Fibroblast of pulmonary artery (primary cell): Measurements from ENCODE around the gene PDGFRB.

Experiments
- DNase-seq: peaks from one replicate; pipeline ENCODE4 v3.0.0-alpha.2; 2010; ENCODE audit warnings: low read depth
- H3K4me3 ChIP-seq: replicated peaks from 2 replicates; pipeline ENCODE4 v1.5.1; 2011; ENCODE audit warnings: low read depth, mild to moderate bottlenecking, control low read depth, low read length, moderate library complexity
- TF ChIP-seq, protein P1 (sequence below): IDR thresholded peaks from 2 replicates; pipeline ENCODE4 v1.5.1; 2011; ENCODE audit warnings: mild to moderate bottlenecking, control low read depth, low read length, inconsistent platforms; ENCODE audit errors: missing control alignments

The PDGFRB gene

DNA sequence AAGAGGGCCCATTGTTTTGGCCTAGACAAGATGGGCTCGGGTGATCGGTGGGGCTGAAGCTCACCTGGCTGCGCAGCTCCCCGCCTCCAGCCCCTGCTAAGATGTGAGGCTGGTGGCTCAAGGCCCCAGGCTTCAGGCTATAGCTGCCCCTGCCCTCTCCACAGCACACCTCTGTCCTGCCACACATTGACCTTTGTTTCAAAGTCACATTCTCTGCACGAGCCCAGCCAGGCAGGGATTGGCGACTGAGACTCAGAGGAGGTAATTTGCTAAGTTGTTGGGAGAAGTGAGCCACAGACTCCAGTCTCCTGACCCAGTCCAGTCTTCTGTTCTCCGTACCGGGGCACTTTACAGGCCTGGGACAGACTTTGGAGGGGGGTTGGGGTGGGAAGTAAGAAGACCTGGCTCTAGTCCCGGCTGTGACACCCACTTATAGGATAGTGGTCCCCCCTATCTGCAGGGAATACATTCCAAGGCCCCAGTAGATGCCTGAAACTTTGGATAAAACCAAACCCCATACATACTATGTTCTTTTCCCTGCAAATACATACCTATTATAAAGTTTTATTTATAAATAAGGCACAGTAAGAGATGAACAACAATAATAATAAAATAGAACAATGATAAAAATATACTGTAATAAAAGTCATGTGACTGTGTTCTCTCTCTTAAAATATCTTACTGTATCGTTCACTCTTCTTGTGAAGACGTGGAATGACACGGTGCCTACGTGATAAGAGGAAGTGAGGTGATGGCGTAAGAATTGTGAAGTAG, 13.3 kb downstream of the PDGFRB start:
- TF ChIP-seq, protein P1, sequence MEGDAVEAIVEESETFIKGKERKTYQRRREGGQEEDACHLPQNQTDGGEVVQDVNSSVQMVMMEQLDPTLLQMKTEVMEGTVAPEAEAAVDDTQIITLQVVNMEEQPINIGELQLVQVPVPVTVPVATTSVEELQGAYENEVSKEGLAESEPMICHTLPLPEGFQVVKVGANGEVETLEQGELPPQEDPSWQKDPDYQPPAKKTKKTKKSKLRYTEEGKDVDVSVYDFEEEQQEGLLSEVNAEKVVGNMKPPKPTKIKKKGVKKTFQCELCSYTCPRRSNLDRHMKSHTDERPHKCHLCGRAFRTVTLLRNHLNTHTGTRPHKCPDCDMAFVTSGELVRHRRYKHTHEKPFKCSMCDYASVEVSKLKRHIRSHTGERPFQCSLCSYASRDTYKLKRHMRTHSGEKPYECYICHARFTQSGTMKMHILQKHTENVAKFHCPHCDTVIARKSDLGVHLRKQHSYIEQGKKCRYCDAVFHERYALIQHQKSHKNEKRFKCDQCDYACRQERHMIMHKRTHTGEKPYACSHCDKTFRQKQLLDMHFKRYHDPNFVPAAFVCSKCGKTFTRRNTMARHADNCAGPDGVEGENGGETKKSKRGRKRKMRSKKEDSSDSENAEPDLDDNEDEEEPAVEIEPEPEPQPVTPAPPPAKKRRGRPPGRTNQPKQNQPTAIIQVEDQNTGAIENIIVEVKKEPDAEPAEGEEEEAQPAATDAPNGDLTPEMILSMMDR, result no peak
- H3K4me3 ChIP-seq, result no peak overlapping the region
- DNase-seq, result no peak

DNA sequence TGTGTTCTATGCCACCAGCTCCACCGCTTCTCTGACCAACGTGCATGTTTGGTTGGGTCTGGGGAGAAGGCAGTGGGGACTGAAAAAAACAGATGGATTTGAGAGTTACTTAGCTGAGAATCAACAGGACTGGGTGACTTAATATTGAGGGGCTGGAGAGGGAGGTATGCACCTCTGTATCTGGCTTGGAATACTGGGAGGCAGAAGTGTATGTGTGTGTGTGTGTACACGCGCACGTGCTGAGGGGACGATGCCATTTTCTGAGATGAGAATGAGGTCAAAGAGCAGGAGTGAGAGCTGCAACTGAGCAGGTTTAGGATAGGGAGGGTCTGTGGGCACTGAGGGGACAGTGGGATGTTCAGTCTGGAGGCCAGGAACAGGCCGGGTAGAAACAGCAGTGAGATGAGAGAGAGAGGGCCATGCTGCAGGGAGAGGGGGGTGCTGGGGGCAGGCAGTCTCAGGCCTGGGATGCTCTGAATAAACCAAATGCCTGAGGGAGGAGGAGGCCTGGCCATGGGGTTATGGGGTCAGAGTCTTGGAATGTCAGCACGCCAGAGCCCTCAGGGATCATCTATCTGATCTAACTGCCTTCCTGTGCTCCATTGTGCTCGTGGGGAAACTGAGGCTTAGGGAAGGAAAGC, 14.0 kb downstream of the PDGFRB start:
- peak; percentile 65 for DNase-seq
- TF ChIP-seq, protein P1, result no peak
- no peak overlapping the region for H3K4me3 ChIP-seq

DNA sequence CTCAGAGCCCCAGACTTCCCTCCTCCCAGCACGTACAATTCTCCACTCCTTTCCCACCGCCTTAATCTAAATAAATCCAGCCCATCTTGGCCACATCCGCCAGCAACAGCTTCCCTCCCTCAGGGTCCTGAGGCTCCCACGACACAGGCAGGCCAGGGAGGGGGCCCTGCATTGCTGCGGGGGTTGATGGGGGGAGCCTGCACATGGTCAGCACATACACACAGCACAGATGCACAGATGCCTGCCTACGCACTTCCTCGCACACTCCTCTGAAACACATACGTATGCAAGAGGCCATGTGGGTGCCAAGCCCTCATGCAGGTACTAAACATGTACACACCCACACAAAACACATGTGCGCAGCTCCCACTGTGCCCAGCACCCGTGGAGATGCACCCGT, 14.8 kb downstream of the PDGFRB start:
- peak; percentile 87 for DNase-seq
- TF ChIP-seq, protein P1, result no peak
- no peak overlapping the region for H3K4me3 ChIP-seq

DNA sequence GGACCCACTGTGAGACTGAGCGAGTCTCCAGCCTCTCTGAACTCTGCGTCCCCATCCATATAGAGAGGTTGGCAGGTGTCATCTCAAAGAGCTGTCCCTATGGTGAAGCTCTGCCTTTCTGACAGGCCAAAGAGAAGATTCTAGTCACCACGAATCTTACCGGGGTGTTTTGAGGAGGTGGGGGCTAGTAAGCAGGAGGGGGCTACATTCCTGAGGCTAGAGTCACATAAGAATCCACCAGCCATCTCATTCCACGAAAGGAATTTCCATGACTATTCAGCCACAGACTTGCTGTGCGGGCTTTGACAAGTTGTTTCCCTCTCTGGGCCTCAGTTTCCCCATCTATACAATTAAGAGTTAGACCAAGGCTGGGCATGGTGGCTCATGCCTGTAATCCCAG, 16.3 kb downstream of the PDGFRB start:
- TF ChIP-seq, protein P1, result no peak
- peak; percentile 49 for DNase-seq
- no peak overlapping the region for H3K4me3 ChIP-seq

DNA sequence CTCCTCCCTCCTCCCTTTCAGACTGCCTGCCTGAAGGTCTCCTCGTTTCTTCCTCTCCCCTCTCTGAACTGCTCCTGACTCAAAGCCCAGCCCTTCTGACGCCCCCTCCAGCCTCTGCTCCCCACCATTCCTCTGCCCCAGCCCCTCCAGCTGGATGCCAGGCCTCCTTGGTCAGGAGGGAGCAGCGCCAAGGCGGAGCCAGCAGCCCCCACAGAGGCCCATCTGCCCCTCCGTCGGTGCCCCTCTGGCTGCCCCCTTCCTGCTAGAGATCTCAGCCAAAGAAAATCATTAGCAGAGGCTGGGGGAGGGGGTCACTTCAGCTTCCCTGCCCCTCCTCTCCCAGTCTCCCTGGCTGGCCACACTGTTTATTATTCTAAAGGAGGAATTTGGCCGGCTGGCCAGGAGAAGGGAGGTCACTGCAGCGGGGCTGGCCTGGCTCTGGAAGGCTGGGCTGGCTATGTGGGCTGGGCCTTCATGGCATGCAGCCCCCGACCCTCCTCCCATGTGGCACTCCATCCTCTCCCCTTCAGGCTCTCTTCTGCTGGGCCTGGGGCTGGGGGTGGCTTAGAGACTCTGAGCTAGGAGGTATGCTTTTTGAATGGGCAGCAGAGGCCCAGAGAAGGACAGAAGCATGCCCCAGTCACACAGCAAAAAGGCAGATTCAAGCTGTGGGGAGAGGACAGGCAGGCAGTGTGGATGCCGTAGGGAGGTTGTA, 16.9 kb downstream of the PDGFRB start:
- TF ChIP-seq, protein P1, result no peak
- peak; percentile 86 for DNase-seq
- H3K4me3 ChIP-seq, result no peak overlapping the region

DNA sequence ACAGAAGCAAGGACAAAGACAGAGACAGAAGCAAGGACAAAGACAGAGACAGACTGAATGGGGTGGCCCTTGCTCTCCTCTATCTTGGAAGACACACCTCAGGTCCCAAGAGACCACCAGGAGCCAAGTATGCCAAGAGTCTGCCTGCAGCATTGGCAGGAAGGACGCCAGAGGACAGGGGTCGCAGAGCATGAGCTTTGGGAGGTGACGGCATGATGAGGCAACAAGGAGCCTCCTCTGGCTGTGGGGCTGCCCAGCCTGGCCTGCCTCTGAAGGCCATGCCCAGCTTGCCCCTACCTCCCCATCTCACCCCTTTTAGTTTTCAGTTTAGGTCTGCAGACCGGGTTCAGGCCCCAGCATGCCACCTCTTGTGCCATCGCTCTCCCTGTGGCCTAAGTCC, 17.6 kb downstream of the PDGFRB start:
- peak; percentile 47 for DNase-seq
- H3K4me3 ChIP-seq, result no peak overlapping the region
- TF ChIP-seq, protein P1, result no peak
